Natural killer cell (primary cell): ENCODE data around the gene S100A6. TPM values are rescaled to one million over a fixed set of nuclear protein-coding genes. Genes with fewer than 3 reads are reported as not detected.

ENCODE experiments used
- ATAC-seq, 3 donors: fragments of 150-1000 bp in 2 of 3; fragments of 200-7000 bp in 1 of 3; cut with Tn5 transposase; 1 replicate in 1 of 3; 2 replicates in 2 of 3; pipeline ENCODE4 v1.10.0; 2021; ENCODE audit warnings: mild to moderate bottlenecking in 2 of 3, moderate library complexity in 2 of 3
- DNase-seq, 2 donors: peaks; one replicate each; pipeline versions ENCODE4 v3.0.0 to v3.0.0-alpha.2; 2013 to 2021; ENCODE audit warnings: mixed read lengths in 1 of 2
- H3K27ac ChIP-seq: one replicate; pipeline ENCODE4 v1.5.1; 2013; ENCODE audit warnings: mild to moderate bottlenecking, low read length
- H3K27me3 ChIP-seq: one replicate; pipeline ENCODE4 v1.6.1; 2013; ENCODE audit warnings: low read length; ENCODE audit not compliant: control insufficient read depth, insufficient read depth
- H3K36me3 ChIP-seq: one replicate; pipeline ENCODE4 v1.6.1; 2013; ENCODE audit warnings: low read length; ENCODE audit not compliant: control insufficient read depth, insufficient read depth
- H3K4me1 ChIP-seq: one replicate; pipeline ENCODE4 v1.6.1; 2013; ENCODE audit warnings: low read length; ENCODE audit not compliant: control insufficient read depth, insufficient read depth
- H3K4me3 ChIP-seq: one replicate; pipeline ENCODE4 v1.5.1; 2013; ENCODE audit warnings: low read length
- H3K9me3 ChIP-seq: one replicate; pipeline ENCODE4 v1.6.1; 2013; ENCODE audit warnings: low read length; ENCODE audit not compliant: control insufficient read depth, insufficient read depth
- H3K27ac Mint-ChIP-seq, 2 donors: one replicate each; pipeline ENCODE4 v1.8.0; 2022; ENCODE audit warnings: mild to moderate bottlenecking in 2 of 2, mixed read lengths in 2 of 2, moderate library complexity in 1 of 2
- H3K27me3 Mint-ChIP-seq, 2 donors: one replicate each; pipeline ENCODE4 v1.8.0; 2022; ENCODE audit warnings: low read depth in 2 of 2, mixed read lengths in 2 of 2
- H3K36me3 Mint-ChIP-seq: one replicate; pipeline ENCODE4 v1.8.0; 2022; ENCODE audit warnings: mixed read lengths
- H3K4me1 Mint-ChIP-seq, 2 donors: one replicate each; pipeline ENCODE4 v1.8.0; 2022; ENCODE audit warnings: mixed read lengths in 2 of 2
- H3K4me3 Mint-ChIP-seq: one replicate; pipeline ENCODE4 v1.8.0; 2022; ENCODE audit warnings: mild to moderate bottlenecking, moderate library complexity, mixed read lengths
- H3K9me3 Mint-ChIP-seq, 2 donors: one replicate each; pipeline ENCODE4 v1.8.0; 2022; ENCODE audit warnings: mixed read lengths in 2 of 2
- CTCF ChIP-seq: fragments of 200-600 bp; IDR thresholded peaks from one replicate; pipeline ENCODE4 v1.8.0; 2022; ENCODE audit warnings: antibody characterized with exemption
- WGBS: methylation state at CpG from one replicate; pipeline ENCODE4 v1.1.7; 2013; ENCODE audit warnings: missing lambda C conversion rate; ENCODE audit not compliant: insufficient coverage; 5-methylcytosine and 5-hydroxymethylcytosine counted together
- intact Hi-C: fragments of 100-400 bp; cut with micrococcal nuclease; formaldehyde crosslinking; loops from one replicate; pipeline ENCODE4 v1.14.2; 2022
- total RNA-seq, 4 donors: library from RNA; stranded (reverse); fragments of 120-200 nt in 1 of 4; gene quantifications; one replicate each; pipeline versions ENCODE4 v1.2.3 to v1.2.4, GENCODE V29; 2013 to 2022

The S100A6 gene
- total RNA-seq, 3 donors from 2014 or later (not counting 1 experiment from before 2014, with no cell fraction given) = 174 to 261 (median 245) TPM

- DNase-seq (no peak), ATAC-seq (no peak)
- TF ChIP-seq CTCF = no peak
- Mint-ChIP-seq H3K36me3 (no peaks in the 10 kb centered on the region), H3K27me3 (no peaks in the 10 kb centered on the region), H3K9me3 (no peaks in the 10 kb centered on the region), H3K4me3 (no peak overlapping the region), H3K4me1 (peaks cover 0 to 6% of the 10 kb centered on the region in 2 donors), H3K27ac (no peak overlapping the region)
- intact Hi-C loops = no loop called here
- Histone ChIP-seq H3K27me3 (no peaks in the 10 kb centered on the region), H3K27ac (no peak overlapping the region), H3K9me3 (no peaks in the 10 kb centered on the region), H3K36me3 (no peaks in the 10 kb centered on the region), H3K4me3 (no peak overlapping the region), H3K4me1 (peaks cover 3% of the 10 kb centered on the region)
- WGBS = 98% methylated on average over 4 of the region's 11 CpGs
Measured at GRCh38 chr1:153507926-153508583, 27.7 kb downstream of the S100A6 start.

DNA sequence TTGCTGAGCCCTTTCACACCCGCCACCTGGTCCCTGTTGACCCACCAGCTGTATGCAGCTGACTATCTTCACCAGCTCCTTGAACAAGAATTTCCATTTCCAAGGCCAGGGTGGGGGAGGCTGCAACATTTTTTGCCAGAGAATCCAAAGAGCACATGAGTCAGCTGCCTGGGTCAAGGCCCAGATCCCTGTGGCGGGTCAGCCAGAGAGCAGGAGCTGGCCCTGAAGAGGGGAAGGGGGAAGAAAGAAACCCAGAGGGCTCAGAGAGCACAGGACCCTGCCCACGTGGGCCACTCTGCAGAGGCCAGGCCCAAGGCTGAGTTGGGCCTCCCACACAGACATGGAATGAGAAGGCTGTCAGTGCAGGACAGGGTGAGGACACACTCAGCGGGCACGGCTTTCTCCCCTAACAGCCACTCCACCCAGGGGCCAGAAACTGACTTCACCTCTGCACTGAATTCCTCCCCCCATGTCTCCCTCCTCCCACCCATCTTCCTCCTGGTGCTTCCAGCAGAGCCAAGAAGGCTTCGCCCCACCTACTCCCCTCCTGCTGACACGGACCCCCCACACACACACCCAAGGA lies 28.9 kb downstream of the S100A6 start:
- WGBS = 88% methylated on average over 7 of the region's 7 CpGs
- Mint-ChIP-seq H3K27ac (no peak overlapping the region), H3K9me3 (no peaks in the 10 kb centered on the region), H3K27me3 (no peaks in the 10 kb centered on the region), H3K4me3 (no peak overlapping the region), H3K4me1 (peaks cover 0 to 6% of the 10 kb centered on the region in 2 donors), H3K36me3 (no peaks in the 10 kb centered on the region)
- ATAC-seq (no peak), DNase-seq (no peak)
- Histone ChIP-seq H3K36me3 (no peaks in the 10 kb centered on the region), H3K27me3 (no peaks in the 10 kb centered on the region), H3K4me1 (peaks cover 3% of the 10 kb centered on the region), H3K4me3 (no peak overlapping the region), H3K9me3 (no peaks in the 10 kb centered on the region), H3K27ac (no peak overlapping the region)
- no peak for TF ChIP-seq CTCF
- intact Hi-C loops = no loop called here

DNA sequence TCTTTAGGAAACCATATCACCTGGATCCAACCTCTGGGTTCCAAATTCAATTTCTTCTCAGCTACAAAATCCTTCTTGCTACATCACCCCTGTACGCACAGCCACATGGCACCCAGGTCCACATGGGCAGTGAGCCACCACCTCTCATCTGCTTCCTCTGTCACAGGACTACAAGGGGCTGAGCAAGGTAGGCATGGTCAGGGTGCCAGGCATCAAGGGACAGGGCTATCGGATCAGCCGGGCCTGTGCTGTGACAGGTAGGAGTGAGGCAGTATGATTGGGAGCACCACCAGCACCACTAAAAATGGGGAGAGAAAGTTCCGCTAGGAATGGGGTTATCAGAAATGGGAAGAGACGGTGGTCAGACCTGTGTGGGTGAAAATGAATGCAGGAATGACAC lies 29.4 kb downstream of the S100A6 start:
- no peak overlapping the region for H3K4me3 Mint-ChIP-seq
- no peaks in the 10 kb centered on the region for H3K36me3 Mint-ChIP-seq
- ATAC-seq (no peak), DNase-seq (no peak)
- H3K4me3 ChIP-seq = no peak overlapping the region
- no peaks in the 10 kb centered on the region for H3K27me3 Mint-ChIP-seq
- no peak for TF ChIP-seq CTCF
- WGBS = 98% methylated on average over 5 of the region's 5 CpGs
- no peaks in the 10 kb centered on the region for H3K9me3 ChIP-seq
- H3K36me3 ChIP-seq = no peaks in the 10 kb centered on the region
- H3K9me3 Mint-ChIP-seq = no peaks in the 10 kb centered on the region
- intact Hi-C loops = no loop called here
- H3K27ac Mint-ChIP-seq = no peak overlapping the region
- peaks cover 3% of the 10 kb centered on the region for H3K4me1 ChIP-seq
- H3K27ac ChIP-seq = no peak overlapping the region
- no peaks in the 10 kb centered on the region for H3K27me3 ChIP-seq
- H3K4me1 Mint-ChIP-seq = peaks cover 0 to 6% of the 10 kb centered on the region in 2 donors

DNA sequence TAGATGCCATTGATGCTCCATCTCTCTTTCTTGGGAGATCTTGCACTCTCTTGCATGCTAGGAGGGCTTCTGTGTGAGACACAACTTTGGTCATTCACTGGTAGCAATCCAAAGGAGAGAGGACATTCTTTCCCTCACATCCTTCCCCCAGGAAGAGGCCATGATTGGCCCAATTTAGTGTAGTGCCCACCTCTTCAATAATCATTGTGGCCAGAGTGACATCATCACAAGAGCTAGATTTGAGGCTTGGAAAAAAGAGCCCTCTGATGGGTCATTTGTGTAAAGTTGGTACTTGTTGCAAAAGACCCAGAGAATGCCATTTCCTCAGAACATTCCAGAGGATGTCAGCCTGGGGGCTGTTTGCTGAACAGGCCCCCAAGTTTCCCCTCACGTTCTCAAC lies 30.2 kb downstream of the S100A6 start:
- no peak overlapping the region for H3K4me3 Mint-ChIP-seq
- no peaks in the 10 kb centered on the region for H3K27me3 ChIP-seq
- no peak overlapping the region for H3K27ac Mint-ChIP-seq
- no peak overlapping the region for H3K27ac ChIP-seq
- no peaks in the 10 kb centered on the region for H3K36me3 Mint-ChIP-seq
- intact Hi-C loops = no loop called here
- H3K4me1 ChIP-seq = no peaks in the 10 kb centered on the region
- no peaks in the 10 kb centered on the region for H3K36me3 ChIP-seq
- H3K4me1 Mint-ChIP-seq = no peaks in the 10 kb centered on the region
- no peaks in the 10 kb centered on the region for H3K9me3 Mint-ChIP-seq
- no peaks in the 10 kb centered on the region for H3K9me3 ChIP-seq
- DNase-seq (no peak), ATAC-seq (no peak)
- no peaks in the 10 kb centered on the region for H3K27me3 Mint-ChIP-seq
- H3K4me3 ChIP-seq = no peak overlapping the region
- 90% methylated on average over 1 of the region's 1 CpG for WGBS
- no peak for TF ChIP-seq CTCF
